Measurements from ENCODE around the gene RASAL3.

DNA sequence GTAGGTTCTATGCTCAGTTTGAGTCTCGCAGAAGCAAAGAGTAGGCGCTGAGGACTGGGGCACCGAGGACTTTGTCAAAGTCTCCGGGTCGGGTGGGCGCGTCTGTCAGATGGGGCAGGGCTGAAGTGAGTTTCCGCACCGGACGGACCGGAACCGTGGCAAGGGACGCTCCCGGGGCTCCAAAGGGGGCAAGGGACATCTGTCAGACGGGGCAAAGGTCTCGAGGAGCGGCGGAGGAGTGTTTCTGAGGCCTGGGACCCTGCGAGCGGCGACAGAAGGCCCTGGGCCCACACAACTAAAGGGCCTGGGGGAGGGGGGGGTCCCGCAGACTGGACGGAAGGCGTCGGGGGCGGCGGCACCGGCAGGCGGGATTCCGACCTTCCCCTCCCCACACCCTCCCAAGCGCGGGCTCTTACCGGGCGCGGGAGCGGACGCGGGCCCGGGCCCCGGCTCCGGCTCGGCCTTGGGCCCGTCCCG, 32.3 kb downstream of the RASAL3 start:
- no peak for TF ChIP-seq YY1 (IDR thresholded peaks at IDR 0.05; ENCODE audit: extremely low read depth, insufficient replicate concordance, low read depth, low read length)
- TF ChIP-seq, protein P1, sequence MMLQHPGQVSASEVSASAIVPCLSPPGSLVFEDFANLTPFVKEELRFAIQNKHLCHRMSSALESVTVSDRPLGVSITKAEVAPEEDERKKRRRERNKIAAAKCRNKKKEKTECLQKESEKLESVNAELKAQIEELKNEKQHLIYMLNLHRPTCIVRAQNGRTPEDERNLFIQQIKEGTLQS (IDR thresholded peaks at IDR 0.05), result no peak
- no peak for TF ChIP-seq SIN3A (IDR thresholded peaks at IDR 0.05; ENCODE audit: low read depth)
- TF ChIP-seq, protein P2, sequence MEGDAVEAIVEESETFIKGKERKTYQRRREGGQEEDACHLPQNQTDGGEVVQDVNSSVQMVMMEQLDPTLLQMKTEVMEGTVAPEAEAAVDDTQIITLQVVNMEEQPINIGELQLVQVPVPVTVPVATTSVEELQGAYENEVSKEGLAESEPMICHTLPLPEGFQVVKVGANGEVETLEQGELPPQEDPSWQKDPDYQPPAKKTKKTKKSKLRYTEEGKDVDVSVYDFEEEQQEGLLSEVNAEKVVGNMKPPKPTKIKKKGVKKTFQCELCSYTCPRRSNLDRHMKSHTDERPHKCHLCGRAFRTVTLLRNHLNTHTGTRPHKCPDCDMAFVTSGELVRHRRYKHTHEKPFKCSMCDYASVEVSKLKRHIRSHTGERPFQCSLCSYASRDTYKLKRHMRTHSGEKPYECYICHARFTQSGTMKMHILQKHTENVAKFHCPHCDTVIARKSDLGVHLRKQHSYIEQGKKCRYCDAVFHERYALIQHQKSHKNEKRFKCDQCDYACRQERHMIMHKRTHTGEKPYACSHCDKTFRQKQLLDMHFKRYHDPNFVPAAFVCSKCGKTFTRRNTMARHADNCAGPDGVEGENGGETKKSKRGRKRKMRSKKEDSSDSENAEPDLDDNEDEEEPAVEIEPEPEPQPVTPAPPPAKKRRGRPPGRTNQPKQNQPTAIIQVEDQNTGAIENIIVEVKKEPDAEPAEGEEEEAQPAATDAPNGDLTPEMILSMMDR (IDR thresholded peaks at IDR 0.05 in 2 of 3, conservative IDR thresholded peaks at IDR 0.05 in 1 of 3; ENCODE audit: borderline replicate concordance in 1 of 3, insufficient read depth in 1 of 3, low read depth in 2 of 3, low read length in 2 of 3), result no peak
- TF ChIP-seq EZH2 (IDR thresholded peaks at IDR 0.05), result no peak
- TF ChIP-seq POLR2AphosphoS5 (IDR thresholded peaks at IDR 0.05; ENCODE audit: low read depth, low read length), result no peak
- no peak for TF ChIP-seq EZH2phosphoT487 (IDR thresholded peaks at IDR 0.05; ENCODE audit: borderline replicate concordance)
- no peak for TF ChIP-seq RAD21 (IDR thresholded peaks at IDR 0.05; ENCODE audit: low read depth)
- TF ChIP-seq SP1 (IDR thresholded peaks at IDR 0.05; ENCODE audit: low read depth), result no peak
